GM15510 (cell line): ENCODE data around the gene IFNA1.

ENCODE experiments used
- POLR2A ChIP-seq: IDR thresholded peaks from 3 replicates; pipeline ENCODE4 v1.6.1; 2011; ENCODE audit warnings: borderline replicate concordance; ENCODE audit not compliant: insufficient read length; ENCODE audit errors: extremely low read depth

The IFNA1 gene

GRCh38 chr9:21479152-21479702, 39.0 kb downstream of the IFNA1 start:
- no peak for TF ChIP-seq POLR2A

DNA sequence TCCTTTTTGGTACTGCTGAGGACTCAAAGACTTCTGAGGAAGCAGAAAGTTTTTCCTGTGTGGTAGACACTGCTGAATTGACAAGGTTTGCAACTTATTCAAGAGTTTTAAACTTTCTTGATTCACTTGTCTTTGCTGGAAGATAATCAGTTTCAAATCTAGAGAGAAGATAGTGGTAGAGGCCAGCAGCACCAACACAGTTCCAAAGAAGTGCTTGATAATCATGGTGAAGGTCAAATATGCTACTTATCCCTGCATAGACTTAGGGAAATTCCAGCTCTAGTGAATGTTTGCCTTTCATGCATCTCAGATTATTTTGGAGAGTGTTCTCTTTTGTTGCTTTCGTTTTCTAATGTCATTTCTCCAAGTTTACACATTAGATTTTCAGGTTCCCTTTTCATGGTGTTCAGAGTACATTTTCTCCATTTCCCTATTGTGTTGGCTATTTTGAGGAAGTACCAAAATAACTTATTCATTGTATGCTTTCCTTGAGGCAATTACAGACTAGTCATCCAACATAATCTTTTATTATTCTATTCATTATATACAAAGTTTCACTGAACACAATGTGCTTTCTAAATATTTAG, 41.3 kb downstream of the IFNA1 start:
- no peak for TF ChIP-seq POLR2A

GRCh38 chr9:21482213-21482612, 42.0 kb downstream of the IFNA1 start, which contains the start of gene IFNE:
TSS of gene IFNE (minus strand) at chr9:21482313. CDS start at chr9:21481694, 619 bp downstream.
- no peak for TF ChIP-seq POLR2A
